NCI-H748 (cell line): Measurements from ENCODE around the gene ZBTB7B.
A peak's percentile ranks its signal among the peaks of the same experiment; 100 is the strongest.

Source experiments
- DNase-seq: peaks from one replicate; lab custom pipeline; 2025; ENCODE audit not compliant: unreplicated experiment; lab: John Stamatoyannopoulos, UW

The ZBTB7B gene

DNA sequence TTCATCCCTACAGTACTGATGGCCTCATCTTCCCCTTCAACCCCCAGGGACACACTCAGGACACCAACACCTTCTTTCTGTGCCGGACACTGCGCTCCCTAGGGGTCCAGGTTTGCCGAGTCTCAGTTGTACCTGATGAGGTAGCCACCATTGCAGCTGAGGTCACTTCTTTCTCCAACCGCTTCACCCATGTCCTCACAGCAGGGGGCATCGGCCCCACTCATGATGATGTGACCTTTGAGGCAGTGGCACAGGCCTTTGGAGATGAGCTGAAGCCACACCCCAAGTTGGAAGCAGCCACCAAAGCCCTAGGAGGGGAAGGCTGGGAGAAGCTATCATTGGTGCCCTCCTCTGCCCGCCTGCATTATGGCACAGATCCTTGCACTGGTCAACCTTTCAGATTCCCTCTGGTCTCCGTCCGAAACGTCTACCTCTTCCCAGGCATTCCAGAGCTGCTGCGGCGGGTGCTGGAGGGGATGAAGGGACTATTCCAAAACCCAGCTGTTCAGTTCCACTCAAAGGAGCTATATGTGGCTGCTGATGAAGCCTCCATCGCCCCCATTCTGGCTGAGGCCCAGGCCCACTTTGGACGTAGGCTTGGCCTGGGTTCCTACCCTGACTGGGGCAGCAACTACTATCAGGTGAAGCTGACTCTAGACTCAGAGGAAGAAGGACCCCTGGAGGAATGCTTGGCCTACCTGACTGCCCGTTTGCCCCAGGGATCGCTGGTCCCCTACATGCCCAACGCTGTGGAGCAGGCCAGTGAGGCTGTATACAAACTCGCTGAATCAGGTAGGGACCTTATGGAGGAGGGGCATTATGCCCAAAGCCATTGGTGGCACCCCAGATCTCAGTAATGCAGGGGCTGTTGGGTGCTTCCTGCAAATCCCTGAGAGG lies 14.3 kb upstream of the ZBTB7B start:
- DNase-seq, result no peak

DNA sequence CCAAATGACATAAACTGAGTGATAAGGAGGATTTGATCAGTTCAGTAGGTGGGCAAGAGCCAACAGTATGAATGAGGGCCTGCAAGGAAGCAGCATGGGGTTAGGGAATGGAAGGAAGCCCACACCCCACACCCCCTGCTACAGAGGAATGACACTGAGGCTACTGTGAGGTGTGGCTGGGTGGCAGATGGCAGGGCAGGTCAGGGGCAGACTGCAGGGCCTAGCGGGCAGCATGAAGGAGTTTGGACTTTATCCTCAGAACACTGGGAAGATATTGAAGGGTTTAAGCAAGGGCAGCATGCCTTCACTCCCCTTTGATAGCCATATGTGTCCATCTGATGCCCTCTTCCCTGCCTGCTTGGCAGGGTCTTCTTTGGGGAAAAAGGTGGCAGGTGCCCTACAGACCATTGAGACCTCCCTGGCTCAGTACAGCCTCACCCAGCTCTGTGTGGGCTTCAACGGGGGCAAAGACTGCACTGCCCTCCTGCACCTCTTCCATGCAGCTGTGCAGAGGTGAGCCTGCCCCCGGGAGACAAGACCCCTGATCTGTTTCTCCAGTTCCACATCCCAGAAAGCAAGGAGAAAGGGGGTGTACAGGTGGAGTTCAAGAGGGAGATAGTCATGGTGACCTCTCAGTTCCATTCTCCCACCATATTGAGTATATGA lies 13.3 kb upstream of the ZBTB7B start:
- no peak for DNase-seq

- no peak for DNase-seq
These were observed 12.3 kb upstream of the ZBTB7B start for GRCh38 chr1:154990276-154990675.

DNA sequence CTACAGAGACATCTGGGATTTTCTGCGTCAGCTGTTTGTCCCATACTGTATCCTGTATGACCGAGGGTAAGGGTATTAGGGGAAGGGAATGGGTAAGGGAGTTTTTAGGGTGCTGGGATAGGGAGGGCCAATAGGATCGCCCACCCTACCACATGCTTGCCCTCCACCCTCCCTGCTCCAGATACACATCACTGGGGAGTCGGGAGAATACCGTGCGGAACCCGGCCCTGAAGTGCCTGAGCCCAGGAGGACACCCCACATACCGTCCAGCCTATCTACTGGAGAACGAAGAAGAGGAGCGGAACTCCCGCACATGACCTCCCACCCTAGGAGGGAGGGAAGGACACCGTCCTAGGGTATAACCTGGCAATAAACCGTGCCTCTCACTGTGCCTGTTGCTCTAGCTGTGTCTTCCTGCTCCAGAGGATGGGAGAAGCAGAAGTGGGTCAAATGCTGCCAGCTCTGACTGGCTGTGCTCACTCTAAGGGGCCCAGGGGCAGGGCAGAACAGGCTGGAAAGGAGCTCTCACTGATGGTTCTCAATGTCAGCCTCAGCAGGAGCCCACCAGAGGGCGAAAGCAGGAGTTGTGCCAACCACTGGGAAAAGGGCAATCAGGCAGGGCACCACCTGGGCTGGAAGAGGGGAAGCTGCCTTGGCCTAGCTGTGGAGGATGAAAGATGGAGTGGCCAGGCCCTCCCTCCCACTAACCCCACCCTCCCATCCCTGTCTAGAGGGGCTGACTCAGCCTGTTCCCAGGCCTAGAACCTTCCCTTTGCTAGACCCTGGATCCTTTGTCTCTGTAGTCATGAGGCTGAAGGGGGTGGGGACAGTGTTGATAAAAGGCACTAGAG lies 9.7 kb upstream of the ZBTB7B start:
- peak; percentile 9 for DNase-seq

- DNase-seq, result no peak
These were observed 8.9 kb upstream of the ZBTB7B start, which contains the start of gene LENEP for GRCh38 chr1:154993572-154994268. Gene LENEP, plus strand, starts transcription at chr1:154993586. Its CDS starts 22 bp downstream, at chr1:154993608.

GRCh38 chr1:154994269-154994587 lies 8.4 kb upstream of the ZBTB7B start:
- DNase-seq, result no peak

GRCh38 chr1:154994591-154994990 lies 8.0 kb upstream of the ZBTB7B start:
- no peak for DNase-seq

- peak; percentile 19 for DNase-seq
These were observed 7.2 kb upstream of the ZBTB7B start for GRCh38 chr1:154995301-154995983.

GRCh38 chr1:154996966-154997701 lies 5.5 kb upstream of the ZBTB7B start:
- no peak for DNase-seq

DNA sequence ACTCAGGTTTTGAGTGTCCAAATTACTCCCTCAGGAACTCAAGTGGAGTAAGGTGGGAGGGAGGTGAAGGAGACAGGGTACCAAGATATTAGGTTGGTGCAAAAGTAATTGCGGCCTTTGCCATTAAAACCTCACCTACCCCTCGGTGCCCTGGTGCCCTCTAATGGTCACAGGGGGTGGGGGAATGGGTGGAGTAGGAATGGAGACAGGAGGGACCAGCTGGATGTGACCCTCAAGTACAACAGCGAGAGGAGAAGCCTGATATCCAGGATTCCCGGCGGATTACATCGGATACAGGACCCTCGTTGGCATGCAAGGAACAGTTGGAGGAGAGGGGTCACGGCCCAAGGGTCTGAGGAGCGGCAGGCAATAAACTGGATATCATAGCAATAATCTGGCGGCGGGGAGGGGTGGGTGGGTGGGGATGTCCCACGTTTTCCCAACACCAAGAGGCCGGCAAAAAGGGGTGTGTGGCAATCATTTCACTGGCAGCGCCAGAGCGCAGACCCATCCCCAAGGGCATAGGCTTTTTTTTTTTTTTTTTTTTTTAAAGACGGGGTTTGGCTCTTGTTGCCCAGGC lies 4.3 kb upstream of the ZBTB7B start:
- no peak for DNase-seq

GRCh38 chr1:154998818-154999570 lies 3.6 kb upstream of the ZBTB7B start:
- peak; percentile 61 for DNase-seq

DNA sequence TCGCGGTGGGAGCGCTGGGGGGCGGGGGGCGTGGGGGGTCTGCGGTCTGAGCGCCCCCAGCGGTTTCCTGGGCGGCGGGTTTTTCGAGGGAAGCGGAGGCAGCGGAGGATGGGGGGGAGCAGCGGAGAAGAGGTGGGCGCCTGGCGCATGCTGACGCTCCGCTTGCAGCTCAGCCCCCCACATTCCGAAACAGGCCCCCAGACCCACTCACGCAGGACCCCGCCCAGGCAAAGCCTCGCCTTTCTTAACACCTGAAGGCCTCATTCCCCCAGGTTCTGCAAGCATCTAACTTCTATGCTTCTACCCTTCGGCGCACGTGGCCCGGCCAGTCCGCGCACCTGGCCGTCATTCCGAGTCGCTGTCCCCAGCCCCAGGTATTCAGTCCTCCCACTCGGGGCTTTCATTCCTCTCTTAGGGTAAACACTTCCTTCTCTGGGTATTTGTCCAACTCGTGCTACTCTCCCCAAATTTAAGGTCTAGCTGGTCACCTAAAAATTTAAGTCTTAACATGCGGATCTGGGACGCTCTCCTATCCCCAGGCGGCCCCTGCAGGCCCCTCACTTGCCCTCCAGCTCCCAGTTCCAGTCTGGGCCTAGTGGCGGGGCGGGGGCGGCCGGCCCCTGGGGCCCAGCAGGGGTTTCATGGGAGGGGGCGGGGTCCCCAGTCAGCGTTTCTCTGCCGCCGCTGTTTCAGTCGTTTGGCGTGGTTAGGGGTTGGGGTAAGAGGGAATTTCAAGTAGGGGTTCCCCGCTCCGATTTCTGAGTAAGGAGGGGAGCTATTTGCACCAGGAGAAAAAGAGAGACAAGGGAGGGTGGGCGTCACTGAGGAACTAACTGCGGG lies 2.8 kb upstream of the ZBTB7B start:
- DNase-seq, result peak; percentile 35

DNA sequence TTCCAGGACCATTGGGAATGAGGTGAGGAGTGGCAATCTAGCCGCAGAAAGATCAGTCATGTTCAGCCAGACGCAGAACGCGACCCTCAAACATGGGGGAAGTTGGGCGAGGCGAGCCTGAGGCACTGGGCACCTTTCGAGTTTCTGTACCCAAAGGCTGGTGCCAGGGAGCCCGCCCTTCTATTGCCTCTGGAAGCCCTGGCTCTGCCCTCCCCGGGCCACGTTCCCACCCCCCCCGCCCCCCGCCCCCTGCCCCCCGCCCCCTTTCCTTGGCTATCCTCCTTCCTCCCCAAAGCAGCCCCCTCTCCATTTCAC lies 2.2 kb upstream of the ZBTB7B start:
- DNase-seq, result peak; percentile 29

GRCh38 chr1:155000726-155001424 lies 1.7 kb upstream of the ZBTB7B start:
- DNase-seq, result peak; percentile 68

DNA sequence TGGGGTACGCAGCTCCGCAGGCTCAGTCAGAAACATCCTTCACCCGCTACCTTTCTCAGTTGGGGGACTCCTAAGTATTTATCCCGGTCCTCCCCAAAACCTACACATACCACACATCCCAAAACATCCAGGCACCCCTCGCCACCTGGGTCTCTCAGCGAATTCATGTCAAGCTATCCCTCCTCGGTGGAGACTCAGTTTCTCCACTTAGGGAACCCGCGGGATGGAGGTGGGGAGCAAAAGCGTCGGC lies 1.3 kb upstream of the ZBTB7B start:
- no peak for DNase-seq

DNA sequence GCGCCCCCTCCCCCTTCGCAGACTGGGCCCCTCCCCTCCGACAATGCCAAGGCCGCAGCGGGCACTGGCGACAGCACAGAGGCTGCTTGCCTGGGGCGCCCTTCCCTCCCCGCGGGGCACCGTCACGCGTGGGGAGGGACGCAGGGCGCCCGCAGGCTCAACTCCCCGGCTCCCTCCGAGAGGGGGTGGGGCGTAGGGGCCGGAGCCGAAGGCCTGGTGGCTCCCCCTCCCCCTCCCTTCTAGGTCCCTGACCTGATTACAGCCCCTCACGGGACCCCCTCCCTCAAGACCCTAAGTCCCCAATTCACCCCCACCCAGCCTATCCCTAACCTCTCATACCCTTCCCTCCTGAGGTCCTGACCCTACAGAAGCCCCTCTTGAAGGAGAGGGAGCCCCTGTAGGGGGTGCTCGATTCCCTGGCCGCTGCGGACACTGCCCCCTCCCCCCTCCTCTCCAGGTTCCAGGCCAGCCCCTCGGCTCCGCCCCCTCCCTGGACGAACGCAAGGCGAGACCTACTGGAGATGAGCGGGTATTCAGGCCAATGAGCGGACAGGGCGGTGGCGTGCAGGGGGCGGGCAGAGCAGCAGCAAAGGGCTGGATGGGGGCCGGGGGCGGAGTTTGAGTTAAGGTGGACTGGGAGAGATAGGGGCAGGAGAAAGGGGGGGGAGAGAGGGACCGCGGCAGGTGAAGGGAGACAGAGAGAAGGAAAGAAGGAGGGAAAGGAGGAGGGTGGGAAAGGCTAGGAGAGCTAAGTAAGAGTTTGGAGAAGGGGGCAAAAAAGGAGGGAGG lies 733 bp upstream of the ZBTB7B start:
- peak; percentile 99 for DNase-seq
